ENCODE measurements around the gene ATP4A.

The ATP4A gene

GRCh38 chr19:35516310-35516709 lies 47.1 kb downstream of the ATP4A start:
- no peak overlapping the region for H3K9ac ChIP-seq (ENCODE audit: low read depth, low read length)
- H3K9me3 ChIP-seq (ENCODE audit: insufficient read depth, low read depth, low read length): no peaks in the 10 kb centered on the region
- peaks cover 27% of the 10 kb centered on the region for H3K27me3 ChIP-seq (ENCODE audit: insufficient read depth, low read length)
- no peaks in the 10 kb centered on the region for H3K36me3 ChIP-seq (ENCODE audit: insufficient read depth, low read depth, low read length)
- no peak overlapping the region for H3K4me3 ChIP-seq (ENCODE audit: low read length)
- no peak overlapping the region for H3K27ac ChIP-seq (ENCODE audit: low read length)
- peaks cover 3% of the 10 kb centered on the region; the same call in 1 of the 2 replicates for H3K4me1 ChIP-seq (ENCODE audit: insufficient read depth, low read length)

- peak overlapping the region; percentile 65; the same call in 1 of the 2 replicates for H3K4me3 ChIP-seq (ENCODE audit: low read length)
- H3K4me1 ChIP-seq (ENCODE audit: insufficient read depth, low read length): peaks cover 3% of the 10 kb centered on the region; the same call in 1 of the 2 replicates
- no peaks in the 10 kb centered on the region for H3K36me3 ChIP-seq (ENCODE audit: insufficient read depth, low read depth, low read length)
- peaks cover 39% of the 10 kb centered on the region for H3K27me3 ChIP-seq (ENCODE audit: insufficient read depth, low read length)
- peak overlapping the region; percentile 52; the same call in 1 of the 2 replicates for H3K9ac ChIP-seq (ENCODE audit: low read depth, low read length)
- no peak overlapping the region for H3K27ac ChIP-seq (ENCODE audit: low read length)
- H3K9me3 ChIP-seq (ENCODE audit: insufficient read depth, low read depth, low read length): no peaks in the 10 kb centered on the region
Measured at GRCh38 chr19:35514282-35514809, 49.1 kb downstream of the ATP4A start.

- peak within 1 kb of the TSS; percentile 52; the same call in 1 of the 2 replicates for H3K9ac ChIP-seq (ENCODE audit: low read depth, low read length)
- H3K9me3 ChIP-seq (ENCODE audit: insufficient read depth, low read depth, low read length): no peaks in the 10 kb centered on the region
- H3K36me3 ChIP-seq (ENCODE audit: insufficient read depth, low read depth, low read length): no peaks in the 10 kb centered on the region
- peaks cover 39% of the 10 kb centered on the region for H3K27me3 ChIP-seq (ENCODE audit: insufficient read depth, low read length)
- H3K27ac ChIP-seq (ENCODE audit: low read length): no peak within 1 kb of the TSS
- H3K4me3 ChIP-seq (ENCODE audit: low read length): peak within 1 kb of the TSS; percentile 65; the same call in 1 of the 2 replicates
- H3K4me1 ChIP-seq (ENCODE audit: insufficient read depth, low read length): peaks cover 3% of the 10 kb centered on the region; the same call in 1 of the 2 replicates
Measured at GRCh38 chr19:35513628-35514281, 49.7 kb downstream of the ATP4A start, which contains the start of gene DMKN. TSS of gene DMKN (minus strand) at chr19:35513649. CDS start at chr19:35513475, 174 bp downstream.

GRCh38 chr19:35512831-35513627 lies 50.4 kb downstream of the ATP4A start:
- no peak overlapping the region for H3K9ac ChIP-seq (ENCODE audit: low read depth, low read length)
- H3K27me3 ChIP-seq (ENCODE audit: insufficient read depth, low read length): peaks cover 39% of the 10 kb centered on the region
- H3K9me3 ChIP-seq (ENCODE audit: insufficient read depth, low read depth, low read length): no peaks in the 10 kb centered on the region
- H3K4me1 ChIP-seq (ENCODE audit: insufficient read depth, low read length): peaks cover 10% of the 10 kb centered on the region
- no peak overlapping the region; the same call in 1 of the 2 replicates for H3K4me3 ChIP-seq (ENCODE audit: low read length)
- peaks cover 6% of the 10 kb centered on the region; the same call in 1 of the 2 replicates for H3K36me3 ChIP-seq (ENCODE audit: insufficient read depth, low read depth, low read length)
- no peak overlapping the region for H3K27ac ChIP-seq (ENCODE audit: low read length)

GRCh38 chr19:35511337-35511736 lies 52.1 kb downstream of the ATP4A start:
- peaks cover 11% of the 10 kb centered on the region for H3K4me1 ChIP-seq (ENCODE audit: insufficient read depth, low read length)
- H3K9ac ChIP-seq (ENCODE audit: low read depth, low read length): no peak overlapping the region
- H3K9me3 ChIP-seq (ENCODE audit: insufficient read depth, low read depth, low read length): no peaks in the 10 kb centered on the region
- peaks cover 23% of the 10 kb centered on the region for H3K36me3 ChIP-seq (ENCODE audit: insufficient read depth, low read depth, low read length)
- no peak overlapping the region for H3K4me3 ChIP-seq (ENCODE audit: low read length)
- H3K27ac ChIP-seq (ENCODE audit: low read length): no peak overlapping the region
- H3K27me3 ChIP-seq (ENCODE audit: insufficient read depth, low read length): peaks cover 39% of the 10 kb centered on the region

GRCh38 chr19:35510626-35510964 lies 52.9 kb downstream of the ATP4A start:
- Histone ChIP-seq H3K9me3 (ENCODE audit: insufficient read depth, low read depth, low read length) (no peaks in the 10 kb centered on the region), H3K4me1 (ENCODE audit: insufficient read depth, low read length) (peaks cover 11% of the 10 kb centered on the region), H3K4me3 (ENCODE audit: low read length) (peak overlapping the region; percentile 86; the same call in 1 of the 2 replicates), H3K27ac (ENCODE audit: low read length) (no peak overlapping the region), H3K36me3 (ENCODE audit: insufficient read depth, low read depth, low read length) (peaks cover 31% of the 10 kb centered on the region), H3K9ac (ENCODE audit: low read depth, low read length) (peak overlapping the region; percentile 99; the same call in 1 of the 2 replicates), H3K27me3 (ENCODE audit: insufficient read depth, low read length) (peaks cover 39% of the 10 kb centered on the region)

GRCh38 chr19:35509861-35510625 lies 53.4 kb downstream of the ATP4A start:
- Histone ChIP-seq H3K9me3 (ENCODE audit: insufficient read depth, low read depth, low read length) (no peaks in the 10 kb centered on the region), H3K4me1 (ENCODE audit: insufficient read depth, low read length) (peaks cover 11% of the 10 kb centered on the region), H3K27me3 (ENCODE audit: insufficient read depth, low read length) (peaks cover 39% of the 10 kb centered on the region), H3K27ac (ENCODE audit: low read length) (peak overlapping the region; percentile 88), H3K36me3 (ENCODE audit: insufficient read depth, low read depth, low read length) (peaks cover 36% of the 10 kb centered on the region), H3K4me3 (ENCODE audit: low read length) (peak overlapping the region; percentile 86), H3K9ac (ENCODE audit: low read depth, low read length) (peak overlapping the region; percentile 99)

- H3K9me3 ChIP-seq (ENCODE audit: insufficient read depth, low read depth, low read length): no peaks in the 10 kb centered on the region
- H3K9ac ChIP-seq (ENCODE audit: low read depth, low read length): peak overlapping the region; percentile 99
- peak overlapping the region; percentile 88 for H3K27ac ChIP-seq (ENCODE audit: low read length)
- H3K4me1 ChIP-seq (ENCODE audit: insufficient read depth, low read length): peaks cover 8% of the 10 kb centered on the region
- H3K36me3 ChIP-seq (ENCODE audit: insufficient read depth, low read depth, low read length): peaks cover 45% of the 10 kb centered on the region
- peak overlapping the region; percentile 86 for H3K4me3 ChIP-seq (ENCODE audit: low read length)
- peaks cover 32% of the 10 kb centered on the region for H3K27me3 ChIP-seq (ENCODE audit: insufficient read depth, low read length)
Measured at GRCh38 chr19:35509018-35509652, 54.3 kb downstream of the ATP4A start.

- Histone ChIP-seq H3K4me3 (ENCODE audit: low read length) (peak overlapping the region; percentile 86), H3K9me3 (ENCODE audit: insufficient read depth, low read depth, low read length) (no peaks in the 10 kb centered on the region), H3K4me1 (ENCODE audit: insufficient read depth, low read length) (peaks cover 8% of the 10 kb centered on the region), H3K27me3 (ENCODE audit: insufficient read depth, low read length) (peaks cover 24% of the 10 kb centered on the region), H3K27ac (ENCODE audit: low read length) (no peak overlapping the region), H3K9ac (ENCODE audit: low read depth, low read length) (peak overlapping the region; percentile 99; the same call in 1 of the 2 replicates), H3K36me3 (ENCODE audit: insufficient read depth, low read depth, low read length) (peaks cover 54% of the 10 kb centered on the region)
Measured at GRCh38 chr19:35508129-35508528, 55.3 kb downstream of the ATP4A start.

- peak overlapping the region; percentile 99; the same call in 1 of the 2 replicates for H3K9ac ChIP-seq (ENCODE audit: low read depth, low read length)
Measured at GRCh38 chr19:35507561-35507960, 55.9 kb downstream of the ATP4A start.

GRCh38 chr19:35506011-35506410 lies 57.4 kb downstream of the ATP4A start:
- Histone ChIP-seq H3K27me3 (ENCODE audit: insufficient read depth, low read length) (peaks cover 9% of the 10 kb centered on the region), H3K4me1 (ENCODE audit: insufficient read depth, low read length) (peaks cover 8% of the 10 kb centered on the region), H3K9me3 (ENCODE audit: insufficient read depth, low read depth, low read length) (no peaks in the 10 kb centered on the region), H3K27ac (ENCODE audit: low read length) (no peak overlapping the region), H3K4me3 (ENCODE audit: low read length) (no peak overlapping the region), H3K9ac (ENCODE audit: low read depth, low read length) (no peak overlapping the region), H3K36me3 (ENCODE audit: insufficient read depth, low read depth, low read length) (peaks cover 75% of the 10 kb centered on the region)

More at GRCh38 chr19:35507561-35507960, 55.9 kb downstream of the ATP4A start:
- Histone ChIP-seq H3K27ac (ENCODE audit: low read length) (no peak overlapping the region), H3K36me3 (ENCODE audit: insufficient read depth, low read depth, low read length) (peaks cover 59% of the 10 kb centered on the region), H3K9me3 (ENCODE audit: insufficient read depth, low read depth, low read length) (no peaks in the 10 kb centered on the region), H3K4me1 (ENCODE audit: insufficient read depth, low read length) (peaks cover 8% of the 10 kb centered on the region), H3K4me3 (ENCODE audit: low read length) (no peak overlapping the region), H3K27me3 (ENCODE audit: insufficient read depth, low read length) (peaks cover 18% of the 10 kb centered on the region)
